Astrocyte (in vitro differentiated cells and primary cell): ENCODE data around the gene OR51E2.

Experiments
- EZH2 ChIP-seq: IDR thresholded peaks from 2 replicates; pipeline ENCODE4 v1.6.1; 2012; ENCODE audit warnings: mild to moderate bottlenecking, low read length, inconsistent platforms; ENCODE audit not compliant: insufficient read depth
- TF ChIP-seq, protein P1 (sequence below): IDR thresholded peaks from 2 replicates; pipeline ENCODE4 v1.5.1; 2011; ENCODE audit warnings: low read depth, mild to moderate bottlenecking, inconsistent platforms, low read length, moderate library complexity; ENCODE audit not compliant: insufficient read depth

DNA sequence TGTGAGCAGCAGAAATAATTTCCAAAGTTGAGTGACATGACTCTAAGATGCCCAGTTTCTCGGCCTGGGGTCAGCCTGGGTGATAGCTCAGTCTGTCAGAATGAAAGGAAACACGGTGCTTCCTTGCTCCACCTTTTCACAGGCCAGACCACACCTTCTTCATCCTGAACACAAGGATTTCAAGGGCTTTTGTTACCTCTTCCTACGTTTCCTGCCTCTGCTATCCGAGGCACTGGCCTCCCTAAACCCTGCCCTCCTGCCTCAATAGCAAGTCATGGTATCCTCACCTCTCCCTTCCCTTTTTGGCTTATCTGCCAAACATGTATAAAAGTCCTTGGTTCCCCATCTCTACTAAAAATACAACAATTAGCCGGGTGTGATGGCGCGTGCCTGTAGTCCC is 55.6 kb downstream of the OR51E2 start:
- TF ChIP-seq, protein P1, sequence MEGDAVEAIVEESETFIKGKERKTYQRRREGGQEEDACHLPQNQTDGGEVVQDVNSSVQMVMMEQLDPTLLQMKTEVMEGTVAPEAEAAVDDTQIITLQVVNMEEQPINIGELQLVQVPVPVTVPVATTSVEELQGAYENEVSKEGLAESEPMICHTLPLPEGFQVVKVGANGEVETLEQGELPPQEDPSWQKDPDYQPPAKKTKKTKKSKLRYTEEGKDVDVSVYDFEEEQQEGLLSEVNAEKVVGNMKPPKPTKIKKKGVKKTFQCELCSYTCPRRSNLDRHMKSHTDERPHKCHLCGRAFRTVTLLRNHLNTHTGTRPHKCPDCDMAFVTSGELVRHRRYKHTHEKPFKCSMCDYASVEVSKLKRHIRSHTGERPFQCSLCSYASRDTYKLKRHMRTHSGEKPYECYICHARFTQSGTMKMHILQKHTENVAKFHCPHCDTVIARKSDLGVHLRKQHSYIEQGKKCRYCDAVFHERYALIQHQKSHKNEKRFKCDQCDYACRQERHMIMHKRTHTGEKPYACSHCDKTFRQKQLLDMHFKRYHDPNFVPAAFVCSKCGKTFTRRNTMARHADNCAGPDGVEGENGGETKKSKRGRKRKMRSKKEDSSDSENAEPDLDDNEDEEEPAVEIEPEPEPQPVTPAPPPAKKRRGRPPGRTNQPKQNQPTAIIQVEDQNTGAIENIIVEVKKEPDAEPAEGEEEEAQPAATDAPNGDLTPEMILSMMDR: no peak
- no peak for TF ChIP-seq EZH2
